Lung (tissue), 12 donors: ENCODE data around the gene E2F6. TPM values are rescaled to one million over a fixed set of nuclear protein-coding genes. Genes with fewer than 3 reads are reported as not detected.

ENCODE experiments used
- ATAC-seq: fragments of 200-7000 bp; cut with Tn5 transposase; one replicate; pipeline ENCODE4 v1.9.1; 2020; ENCODE audit warnings: moderate number of reproducible peaks; ENCODE audit not compliant: insufficient read depth, low FRiP score
- DNase-seq, 3 donors: peaks; one replicate each; pipeline ENCODE4 v3.0.0-alpha.2; 2013 to 2017
- H3K27ac ChIP-seq, 2 donors: one replicate each; pipeline ENCODE4 v1.5.1; 2013; ENCODE audit warnings: mild to moderate bottlenecking in 2 of 2, moderate library complexity in 2 of 2, control low read depth in 1 of 2, inconsistent platforms in 1 of 2, low read depth in 1 of 2, low read length in 1 of 2
- H3K27me3 ChIP-seq, 3 donors: one replicate each; pipeline ENCODE4 v1.5.1; 2013; ENCODE audit warnings: low read length in 2 of 3; ENCODE audit not compliant: control insufficient read depth in 3 of 3, insufficient read depth in 3 of 3
- H3K36me3 ChIP-seq, 4 donors: one replicate each; pipeline ENCODE4 v1.5.1; 2013; ENCODE audit warnings: low read length in 4 of 4, mild to moderate bottlenecking in 1 of 4, moderate library complexity in 1 of 4; ENCODE audit not compliant: control insufficient read depth in 4 of 4, insufficient read depth in 4 of 4
- H3K4me1 ChIP-seq, 5 donors: one replicate each; pipeline ENCODE4 v1.5.1; 2013; ENCODE audit warnings: low read length in 5 of 5, mild to moderate bottlenecking in 2 of 5, moderate library complexity in 1 of 5; ENCODE audit not compliant: control insufficient read depth in 5 of 5, insufficient read depth in 5 of 5
- H3K4me3 ChIP-seq: one replicate; pipeline ENCODE4 v1.5.1; 2013; ENCODE audit warnings: mild to moderate bottlenecking, control low read depth, moderate library complexity
- H3K9ac ChIP-seq, 2 donors: one replicate each; pipeline ENCODE4 v1.5.1; 2013; ENCODE audit warnings: low read length in 2 of 2, control low read depth in 1 of 2; ENCODE audit not compliant: insufficient read depth in 1 of 2
- H3K9me3 ChIP-seq, 4 donors: one replicate each; pipeline ENCODE4 v1.5.1; 2013; ENCODE audit warnings: low read length in 3 of 4, mild to moderate bottlenecking in 1 of 4, moderate library complexity in 1 of 4; ENCODE audit not compliant: control insufficient read depth in 4 of 4, insufficient read depth in 3 of 4
- WGBS, 2 donors: extraction: QIAGEN DNeasy Blood & Tissue Kit; methylation state at CpG; one replicate each; pipeline ENCODE4 v1.1.7; 2013; 5-methylcytosine and 5-hydroxymethylcytosine counted together
- polyA plus RNA-seq, 2 donors: library from polyadenylated mRNA; stranded (reverse); fragments of 200-250 nt; gene quantifications; one replicate each; pipeline ENCODE4 v1.2.1, GENCODE V29; 2013
- total RNA-seq, 2 donors: library from RNA; depleted of rRNA in 1 of 2; stranded (reverse); fragments of >200 nt in 1 of 2; gene quantifications; one replicate each; pipeline ENCODE4 v1.2.1, GENCODE V29; 2014 to 2021
- TF ChIP-seq, protein P1 (sequence below): IDR thresholded peaks from 2 replicates; pipeline ENCODE4 v1.5.1; 2012; ENCODE audit warnings: mild to moderate bottlenecking; ENCODE audit errors: control extremely low read depth, extremely low read depth
- donor health status: control.
- donor health status: control.
- donor health status: Bipolar disorder and iron deficiency.
- donor health status: healthy.
- donor health status: DM: yes; HTN: yes; CAD: no.

The E2F6 gene
- total and polyA plus RNA-seq, 4 donors: 8.5 to 13.8 (median 11.1) TPM

DNA sequence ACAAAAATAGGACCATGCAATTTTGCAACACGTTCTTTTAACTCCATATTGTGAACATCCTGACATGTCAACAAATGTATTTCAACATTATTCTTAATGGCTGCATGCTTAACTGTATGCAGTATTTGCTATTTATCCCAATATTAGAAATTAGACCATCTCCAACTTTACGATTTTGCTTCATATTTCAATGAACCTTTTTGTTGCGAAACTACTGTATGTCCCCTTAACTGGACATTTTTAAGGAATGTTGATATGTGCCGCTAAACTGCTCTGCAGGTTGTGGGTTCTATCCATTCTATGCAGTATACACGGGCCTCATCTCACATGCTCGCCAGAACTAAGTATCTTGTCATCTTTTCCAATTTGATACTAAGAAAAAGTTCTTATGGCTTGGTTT, 11.1 kb downstream of the E2F6 start:
- no peaks in the 10 kb centered on the region for H3K27me3 ChIP-seq
- H3K27ac ChIP-seq: no peak overlapping the region
- 88 to 92% methylated on average over 6 of the region's 6 CpGs for WGBS, 2 donors
- ATAC-seq (no peak), DNase-seq (no peak)
- H3K4me3 ChIP-seq: no peak overlapping the region
- H3K9me3 ChIP-seq: no peaks in the 10 kb centered on the region
- H3K9ac ChIP-seq: no peak overlapping the region
- H3K4me1 ChIP-seq: peaks cover 0 to 15% (median 0%) of the 10 kb centered on the region in 5 donors
- peaks cover 3 to 16% (median 11%) of the 10 kb centered on the region in 4 donors for H3K36me3 ChIP-seq
- TF ChIP-seq, protein P1, sequence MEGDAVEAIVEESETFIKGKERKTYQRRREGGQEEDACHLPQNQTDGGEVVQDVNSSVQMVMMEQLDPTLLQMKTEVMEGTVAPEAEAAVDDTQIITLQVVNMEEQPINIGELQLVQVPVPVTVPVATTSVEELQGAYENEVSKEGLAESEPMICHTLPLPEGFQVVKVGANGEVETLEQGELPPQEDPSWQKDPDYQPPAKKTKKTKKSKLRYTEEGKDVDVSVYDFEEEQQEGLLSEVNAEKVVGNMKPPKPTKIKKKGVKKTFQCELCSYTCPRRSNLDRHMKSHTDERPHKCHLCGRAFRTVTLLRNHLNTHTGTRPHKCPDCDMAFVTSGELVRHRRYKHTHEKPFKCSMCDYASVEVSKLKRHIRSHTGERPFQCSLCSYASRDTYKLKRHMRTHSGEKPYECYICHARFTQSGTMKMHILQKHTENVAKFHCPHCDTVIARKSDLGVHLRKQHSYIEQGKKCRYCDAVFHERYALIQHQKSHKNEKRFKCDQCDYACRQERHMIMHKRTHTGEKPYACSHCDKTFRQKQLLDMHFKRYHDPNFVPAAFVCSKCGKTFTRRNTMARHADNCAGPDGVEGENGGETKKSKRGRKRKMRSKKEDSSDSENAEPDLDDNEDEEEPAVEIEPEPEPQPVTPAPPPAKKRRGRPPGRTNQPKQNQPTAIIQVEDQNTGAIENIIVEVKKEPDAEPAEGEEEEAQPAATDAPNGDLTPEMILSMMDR: no peak

GRCh38 chr2:11450791-11451190, 15.2 kb downstream of the E2F6 start:
- H3K36me3 ChIP-seq: peaks cover 17 to 30% (median 23%) of the 10 kb centered on the region in 4 donors

DNA sequence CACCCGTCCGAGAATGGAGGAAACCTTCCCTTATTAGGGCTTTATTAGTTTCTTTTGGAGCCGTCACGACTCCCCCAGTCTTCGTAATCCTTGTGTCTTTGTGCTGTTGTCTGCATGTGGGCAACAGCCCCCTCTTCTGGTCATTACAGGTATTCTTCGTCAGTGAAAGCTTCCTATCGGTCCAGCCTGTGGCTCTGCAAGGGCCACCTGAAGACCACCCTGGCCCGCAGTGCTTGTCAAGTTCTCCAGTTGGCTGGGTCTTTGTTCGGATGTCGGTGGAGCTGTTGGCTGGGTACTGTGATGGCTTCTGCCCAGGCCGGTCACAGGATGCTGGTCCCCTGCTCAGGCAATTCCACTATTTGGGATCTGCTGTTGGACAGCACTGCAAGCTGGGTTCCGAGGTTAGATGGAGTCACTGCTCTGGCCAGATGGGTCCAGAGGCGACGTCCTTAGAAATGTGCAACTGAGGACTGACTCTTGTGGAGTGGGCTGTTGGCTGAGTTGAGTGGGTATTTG, 19.2 kb downstream of the E2F6 start:
- no peaks in the 10 kb centered on the region for H3K9me3 ChIP-seq
- WGBS, 2 donors: 65 to 74% methylated on average over 14 of the region's 14 CpGs
- no peak overlapping the region for H3K9ac ChIP-seq
- no peaks in the 10 kb centered on the region for H3K4me1 ChIP-seq
- peaks cover 22 to 27% (median 24%) of the 10 kb centered on the region in 4 donors for H3K36me3 ChIP-seq
- H3K27me3 ChIP-seq: no peaks in the 10 kb centered on the region
- ATAC-seq: peak; percentile 75
- H3K4me3 ChIP-seq: no peak overlapping the region
- peak; percentile 76 to 78 (median 77) for DNase-seq
- TF ChIP-seq, protein P1: peak; percentile 42
- H3K27ac ChIP-seq: no peak overlapping the region

More at GRCh38 chr2:11450791-11451190, 15.2 kb downstream of the E2F6 start:
- DNase-seq (no peak), ATAC-seq (no peak)
- peaks cover 0 to 1% (median 0%) of the 10 kb centered on the region in 5 donors for H3K4me1 ChIP-seq
- no peaks in the 10 kb centered on the region for H3K9me3 ChIP-seq
- no peak overlapping the region for H3K27ac ChIP-seq
- no peaks in the 10 kb centered on the region for H3K27me3 ChIP-seq
- H3K4me3 ChIP-seq: no peak overlapping the region
- H3K9ac ChIP-seq: no peak overlapping the region
- 91 to 95% methylated on average over 2 of the region's 2 CpGs for WGBS, 2 donors
- TF ChIP-seq, protein P1: no peak

DNA sequence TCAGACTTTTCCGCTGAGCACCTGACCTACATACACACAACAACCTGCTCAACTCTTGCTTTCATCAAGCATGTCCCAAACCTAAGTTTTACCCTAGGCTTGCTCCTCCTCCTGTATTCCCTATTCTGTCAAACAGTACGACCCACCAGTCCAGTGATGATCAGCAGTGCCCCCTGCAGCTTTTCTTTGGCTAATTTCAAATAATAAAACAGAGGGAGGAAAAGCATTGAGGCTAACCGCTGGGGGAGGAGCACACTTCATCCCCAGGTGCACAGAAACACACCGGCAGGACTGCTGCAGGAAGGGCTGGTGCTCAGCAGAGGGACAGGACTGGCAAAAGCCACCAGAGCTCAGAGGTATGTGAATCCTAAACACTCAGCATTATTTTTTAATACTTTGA, 21.2 kb downstream of the E2F6 start:
- no peak for ATAC-seq
- Histone ChIP-seq H3K4me1 (no peaks in the 10 kb centered on the region), H3K27ac (no peak overlapping the region), H3K9ac (no peak overlapping the region), H3K27me3 (no peaks in the 10 kb centered on the region), H3K4me3 (no peak overlapping the region), H3K36me3 (peaks cover 17 to 27% (median 20%) of the 10 kb centered on the region in 4 donors), H3K9me3 (no peaks in the 10 kb centered on the region)
- TF ChIP-seq, protein P1: no peak
- no peak for DNase-seq
- WGBS, 2 donors: 87 to 90% methylated on average over 4 of the region's 4 CpGs
